NK-92 treated with Interleukin-12 subunit alpha and Interleukin-12 subunit beta, amount 100 ng/mL, for 24 hours (cell line): Measurements from ENCODE around the gene CLPTM1.
"Not testable (repeated sequence)": the region's sequence is repeated elsewhere in the genome, so short reads cannot be mapped to it uniquely, and the experiment has no call there.

Experiments
- DNase-seq: peaks from one replicate; lab custom pipeline; 2025; lab: John Stamatoyannopoulos, UW

The CLPTM1 gene

GRCh38 chr19:44954649-44955504 is at the start of gene CLPTM1:
CLPTM1 (plus strand) TSS chr19:44955380; CDS start chr19:44955396, 16 bp downstream.
- DNase-seq: peak; percentile 96

- DNase-seq: no peak
These were observed 49.6 kb upstream of the CLPTM1 start, which contains the start of gene APOE for GRCh38 chr19:44905437-44906160. APOE (plus strand) TSS chr19:44905796; CDS start chr19:44906625, 829 bp downstream.

- DNase-seq: no peak
These were observed 47.6 kb upstream of the CLPTM1 start for GRCh38 chr19:44907613-44908012.

- DNase-seq: no peak
These were observed 46.9 kb upstream of the CLPTM1 start for GRCh38 chr19:44908074-44908835.

- no peak for DNase-seq
These were observed 46.3 kb upstream of the CLPTM1 start for GRCh38 chr19:44908836-44909261.

GRCh38 chr19:44909775-44910174 is 45.4 kb upstream of the CLPTM1 start:
- no peak for DNase-seq

- DNase-seq: not testable (repeated sequence)
These were observed 43.3 kb upstream of the CLPTM1 start for GRCh38 chr19:44911896-44912295.

- DNase-seq: no peak
These were observed 42.3 kb upstream of the CLPTM1 start for GRCh38 chr19:44912854-44913253.

GRCh38 chr19:44913512-44914432 is 41.4 kb upstream of the CLPTM1 start:
- not testable (repeated sequence) for DNase-seq

GRCh38 chr19:44914433-44915206 is 40.6 kb upstream of the CLPTM1 start, which contains the start of gene APOC1:
APOC1 (plus strand) TSS chr19:44914608; CDS start chr19:44914892, 284 bp downstream.
- DNase-seq: peak; percentile 38

- DNase-seq: no peak
These were observed 30.9 kb upstream of the CLPTM1 start for GRCh38 chr19:44924243-44924725.

- peak; percentile 69 for DNase-seq
These were observed 29.9 kb upstream of the CLPTM1 start for GRCh38 chr19:44925114-44925891.

- not testable (repeated sequence) for DNase-seq
These were observed 28.7 kb upstream of the CLPTM1 start for GRCh38 chr19:44926245-44927077.

- DNase-seq: no peak
These were observed 27.4 kb upstream of the CLPTM1 start for GRCh38 chr19:44927746-44928145.

- no peak for DNase-seq
These were observed 25.1 kb upstream of the CLPTM1 start for GRCh38 chr19:44930088-44930487.

- DNase-seq: no peak
These were observed 23.6 kb upstream of the CLPTM1 start for GRCh38 chr19:44931541-44931940.

- no peak for DNase-seq
These were observed 15.5 kb upstream of the CLPTM1 start for GRCh38 chr19:44939668-44940067.

- no peak for DNase-seq
These were observed 13.1 kb upstream of the CLPTM1 start, which contains the start of gene APOC4 for GRCh38 chr19:44942067-44942571. APOC4 (plus strand) TSS chr19:44942237; CDS start chr19:44942278, 41 bp downstream.
